A549 (cell line): ENCODE data around the gene KIF4A. TPM values are rescaled to one million over a fixed set of nuclear protein-coding genes. Genes with fewer than 3 reads are reported as not detected.
A peak's percentile ranks its signal among the peaks of the same experiment; 100 is the strongest.

Experiments
- ATAC-seq, 2 experiments: fragments of 200-7000 bp in 1 of 2; fragments of >200 bp in 1 of 2; cut with Nextera tagmentation in 1 of 2; cut with Tn5 transposase in 1 of 2; 3 replicates each; pipeline versions ENCODE4 v1.8.0 to v1.9.1; 2018 to 2020; ENCODE audit warnings: mild to moderate bottlenecking in 1 of 2, moderate library complexity in 1 of 2
- CTCF ChIA-PET: fragments of 300-600 bp; sonication (Branson Sonifier 250); formaldehyde crosslinking; extraction: SDS; loops from one replicate; lab custom pipeline; 2021; ENCODE audit warnings: antibody characterized with exemption, inconsistent platforms; lab: Yijun Ruan, JAX
- POLR2A ChIA-PET: fragments of 350-600 bp; formaldehyde crosslinking; extraction: SDS; loops from one replicate; lab custom pipeline; 2021; ENCODE audit warnings: antibody characterized with exemption, inconsistent platforms; lab: Yijun Ruan, JAX
- DNase-seq, 2 experiments: peaks; one replicate each; pipeline versions ENCODE4 v3.0.0 to v3.0.0-alpha.2; 2011 to 2016; ENCODE audit warnings: low read depth in 1 of 2, low spot score in 1 of 2
- FAIRE-seq: peaks from 2 replicates; lab custom pipeline; 2011; peaks lifted over from hg19 to GRCh38; lab: Jason Lieb, UNC
- H3K27ac ChIP-seq, 2 experiments: fragments of >200 bp; sonication (Bioruptor Twin); formaldehyde crosslinking; 3 replicates each; pipeline ENCODE4 v1.5.1; 2016 to 2017
- H3K4me1 ChIP-seq: fragments of >200 bp; sonication (Bioruptor Twin); formaldehyde crosslinking; 3 replicates; pipeline ENCODE4 v1.6.1; 2016
- H3K4me2 ChIP-seq: fragments of >200 bp; sonication (Bioruptor Twin); formaldehyde crosslinking; 3 replicates; pipeline ENCODE4 v1.6.1; 2016
- H3K4me3 ChIP-seq: fragments of >200 bp; sonication (Bioruptor Twin); formaldehyde crosslinking; 3 replicates; pipeline ENCODE4 v1.5.1; 2016
- H3K9me3 ChIP-seq: fragments of >200 bp; sonication (Bioruptor Twin); formaldehyde crosslinking; 3 replicates; pipeline ENCODE4 v1.6.1; 2016
- CBX2 ChIP-seq: fragments of 200-600 bp; sonication (generic); IDR thresholded peaks from 2 replicates; pipeline ENCODE4 v1.6.1; 2016; ENCODE audit warnings: low read depth, mild to moderate bottlenecking, borderline replicate concordance
- CBX8 ChIP-seq: fragments of 200-600 bp; sonication (generic); IDR thresholded peaks from 2 replicates; pipeline ENCODE4 v1.6.1; 2016
- CEBPB ChIP-seq, 2 experiments: fragments of >200 bp in 1 of 2; sonication (Bioruptor Twin) in 1 of 2; formaldehyde crosslinking in 1 of 2; IDR thresholded peaks; 2 replicates each; pipeline ENCODE4 v1.6.1; 2012 to 2016
- CHD2 ChIP-seq: fragments of 150-350 bp; IDR thresholded peaks from 2 replicates; pipeline ENCODE4 v1.6.1; 2014; ENCODE audit warnings: low read length; ENCODE audit not compliant: partially characterized antibody
- EHMT2 ChIP-seq: fragments of 200-600 bp; sonication (generic); IDR thresholded peaks from 2 replicates; pipeline ENCODE4 v1.6.1; 2016; ENCODE audit warnings: antibody characterized with exemption, low read depth, mild to moderate bottlenecking, moderate library complexity
- EP300 ChIP-seq, 2 experiments: fragments of >200 bp; sonication (Bioruptor Twin); formaldehyde crosslinking; IDR thresholded peaks; 2 replicates in 1 of 2; 3 replicates in 1 of 2; pipeline ENCODE4 v1.6.1; 2016 to 2017
- FOSL2 ChIP-seq, 2 experiments: fragments of 450-650 bp in 1 of 2; fragments of >200 bp in 1 of 2; sonication (Bioruptor Twin) in 1 of 2; formaldehyde crosslinking; IDR thresholded peaks; 2 replicates each; pipeline versions ENCODE4 v1.5.0 to v1.6.1; 2016 to 2020; ENCODE audit warnings: mild to moderate bottlenecking in 1 of 2, moderate library complexity in 1 of 2
- FOXS1 ChIP-seq: fragments of 250-450 bp; sonication (Bioruptor Pico); IDR thresholded peaks from 2 replicates; pipeline ENCODE4 v1.5.0; 2020; ENCODE audit warnings: mild to moderate bottlenecking, moderate library complexity
- GATA3 ChIP-seq: IDR thresholded peaks from 2 replicates; pipeline ENCODE4 v1.6.1; 2012; ENCODE audit warnings: borderline replicate concordance
- HDAC2 ChIP-seq: fragments of 200-600 bp; sonication (generic); IDR thresholded peaks from 2 replicates; pipeline ENCODE4 v1.6.1; 2016
- HEYL ChIP-seq: fragments of 250-450 bp; sonication (Bioruptor Pico); IDR thresholded peaks from 2 replicates; pipeline ENCODE4 v1.8.0; 2021; ENCODE audit warnings: mild to moderate bottlenecking, moderate library complexity
- JUNB ChIP-seq: fragments of >200 bp; sonication (Bioruptor Twin); formaldehyde crosslinking; IDR thresholded peaks from 2 replicates; pipeline ENCODE4 v1.6.1; 2016
- KDM5A ChIP-seq: fragments of 200-600 bp; sonication (generic); IDR thresholded peaks from 2 replicates; pipeline ENCODE4 v1.6.1; 2016; ENCODE audit warnings: antibody characterized with exemption, mild to moderate bottlenecking
- MAFK ChIP-seq: fragments of 450-650 bp; IDR thresholded peaks from 2 replicates; pipeline ENCODE4 v1.6.1; 2014; ENCODE audit not compliant: partially characterized antibody
- MAZ ChIP-seq: fragments of 150-350 bp; IDR thresholded peaks from 2 replicates; pipeline ENCODE4 v1.6.1; 2014; ENCODE audit warnings: antibody characterized with exemption, low read depth, low read length, borderline replicate concordance
- MYC ChIP-seq: IDR thresholded peaks from 2 replicates; pipeline ENCODE4 v1.6.1; 2012; ENCODE audit warnings: mild to moderate bottlenecking, inconsistent platforms, low read length, improper control_type of control experiment, borderline replicate concordance
- NFE2L2 ChIP-seq: fragments of 150-350 bp; conservative IDR thresholded peaks from 2 replicates; pipeline ENCODE4 v1.6.1; 2014; ENCODE audit warnings: low read length
- NR3C1 ChIP-seq: fragments of >200 bp; sonication (Bioruptor Twin); formaldehyde crosslinking; IDR thresholded peaks from 3 replicates; pipeline ENCODE4 v1.6.1; 2017
- PHF8 ChIP-seq: fragments of 200-600 bp; sonication (generic); IDR thresholded peaks from 2 replicates; pipeline ENCODE4 v1.6.1; 2016; ENCODE audit warnings: low read depth, mild to moderate bottlenecking, antibody characterized with exemption, moderate library complexity, borderline replicate concordance
- POLR2A ChIP-seq: IDR thresholded peaks from 2 replicates; pipeline ENCODE4 v1.6.1; 2012; ENCODE audit warnings: mild to moderate bottlenecking, low read length
- POLR2AphosphoS2 ChIP-seq: conservative IDR thresholded peaks from 2 replicates; pipeline ENCODE4 v1.6.1; 2012; ENCODE audit warnings: low read length, improper control_type of control experiment, inconsistent platforms
- RARB ChIP-seq: fragments of 250-450 bp; sonication (Bioruptor Pico); IDR thresholded peaks from 2 replicates; pipeline ENCODE4 v1.8.0; 2021; ENCODE audit warnings: mild to moderate bottlenecking, moderate library complexity
- RFX5 ChIP-seq: fragments of 450-650 bp; IDR thresholded peaks from 2 replicates; pipeline ENCODE4 v1.7.1; 2014; ENCODE audit warnings: antibody characterized with exemption, mild to moderate bottlenecking, moderate library complexity
- RNF2 ChIP-seq: fragments of 200-600 bp; sonication (generic); IDR thresholded peaks from 2 replicates; pipeline ENCODE4 v1.6.1; 2016; ENCODE audit warnings: low read depth, mild to moderate bottlenecking, antibody characterized with exemption, moderate library complexity, borderline replicate concordance
- SREBF2 ChIP-seq: fragments of 450-650 bp; IDR thresholded peaks from 2 replicates; pipeline ENCODE4 v1.6.1; 2014; ENCODE audit warnings: mild to moderate bottlenecking, moderate library complexity
- ZFP36 ChIP-seq: fragments of 450-650 bp; IDR thresholded peaks from 2 replicates; pipeline ENCODE4 v1.6.1; 2014; ENCODE audit warnings: borderline replicate concordance; ENCODE audit not compliant: partially characterized antibody
- WGBS: methylation state at CpG from one replicate; pipeline ENCODE4 v1.1.6; 2017; ENCODE audit errors: missing lambda C conversion rate; 5-methylcytosine and 5-hydroxymethylcytosine counted together
- polyA plus RNA-seq, 4 experiments: library from polyadenylated mRNA; depleted of rRNA in 3 of 4; stranded (reverse); fragments of >200 nt; fragmentation: RNase III in 1 of 4; extraction: RNeasy Plus Mini Kit Qiagen cat#74134 plus additional on column Dnase treatment in 1 of 4; gene quantifications; 2 replicates in 3 of 4; 3 replicates in 1 of 4; pipeline ENCODE4 v1.2.3, GENCODE V29; 2011 to 2017
- TF ChIP-seq, protein P1 (sequence below): fragments of 150-350 bp; IDR thresholded peaks from 2 replicates; pipeline ENCODE4 v1.6.1; 2014; ENCODE audit warnings: low read depth, mild to moderate bottlenecking, low read length
- TF ChIP-seq, protein P2 (sequence below): fragments of >200 bp; sonication (Bioruptor Twin); formaldehyde crosslinking; IDR thresholded peaks from 3 replicates; pipeline ENCODE4 v1.5.1; 2016
- TF ChIP-seq, protein P3 (sequence below): fragments of >200 bp; sonication (Bioruptor Twin); formaldehyde crosslinking; IDR thresholded peaks from 2 replicates; pipeline ENCODE4 v1.6.1; 2016
- TF ChIP-seq, protein P4 (sequence below): fragments of 250-450 bp; sonication (Bioruptor Pico); IDR thresholded peaks from 2 replicates; pipeline ENCODE4 v1.5.0; 2021; ENCODE audit warnings: mild to moderate bottlenecking, moderate library complexity, borderline replicate concordance

The KIF4A gene
- polyA plus RNA-seq, 2 of the 4 experiments (the other 2 are of a cell fraction): 27.9 to 46.6 TPM

DNA sequence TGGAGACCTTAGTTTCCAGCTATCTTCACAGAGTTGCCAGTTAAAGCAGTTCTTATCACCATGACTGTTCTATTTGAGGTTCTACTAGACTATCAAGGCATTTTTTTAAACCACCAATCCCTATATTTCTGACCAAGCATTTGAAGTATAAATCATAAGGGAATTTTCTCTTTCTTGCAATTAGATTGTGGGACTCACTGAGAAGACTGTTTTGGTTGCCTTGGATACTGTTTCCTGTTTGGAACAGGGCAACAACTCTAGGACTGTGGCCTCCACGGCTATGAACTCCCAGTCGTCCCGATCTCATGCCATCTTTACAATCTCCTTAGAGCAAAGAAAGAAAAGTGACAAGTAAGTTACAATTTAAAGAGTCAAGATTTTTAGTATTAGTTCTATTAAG, 11.8 kb downstream of the KIF4A start:
- no peak for TF ChIP-seq POLR2A
- TF ChIP-seq, all 56 proteins: peak for 0
- no peak for ATAC-seq
- Histone ChIP-seq H3K4me2 (no peak overlapping the region), H3K4me3 (no peak overlapping the region), H3K27ac (no peak overlapping the region), H3K9me3 (no peaks in the 10 kb centered on the region), H3K4me1 (no peaks in the 10 kb centered on the region)
- FAIRE-seq: no peak
- WGBS: 81% methylated on average over 3 of the region's 3 CpGs
- CTCF ChIA-PET: interaction anchor here (0.5 to 1.6 kb wide), 2 partner anchors 168 to 169 kb away, joined by 3 to 4 read pairs; partner anchors contain the start of gene IGBP1
- POLR2A ChIA-PET: no interaction called here
- DNase-seq: no peak

DNA sequence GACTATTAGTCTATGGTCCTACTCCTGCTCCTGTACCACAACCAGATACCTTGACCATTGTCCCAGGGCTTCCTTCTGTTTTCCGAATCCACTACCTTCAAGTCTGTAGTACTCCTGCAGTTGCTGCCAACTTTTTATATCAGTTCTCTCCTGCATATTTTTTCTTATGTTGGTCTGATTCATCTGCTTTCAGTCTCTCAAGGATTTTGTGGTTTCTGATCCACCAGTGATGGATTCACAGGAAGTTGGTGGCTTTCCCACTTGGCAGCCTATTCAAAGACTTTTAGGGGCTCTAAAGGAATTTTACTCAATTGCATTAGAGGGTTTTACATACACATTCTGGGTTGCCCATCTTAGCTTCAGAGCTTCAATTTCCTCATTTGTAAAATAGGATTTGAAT, 23.6 kb downstream of the KIF4A start:
- Histone ChIP-seq H3K9me3 (no peaks in the 10 kb centered on the region), H3K27ac (no peak overlapping the region), H3K4me3 (no peak overlapping the region), H3K4me2 (no peak overlapping the region), H3K4me1 (no peaks in the 10 kb centered on the region)
- no peak for TF ChIP-seq CBX2
- no peak for TF ChIP-seq FOXS1 (CRISPR knock-in tag)
- TF ChIP-seq, protein P1, sequence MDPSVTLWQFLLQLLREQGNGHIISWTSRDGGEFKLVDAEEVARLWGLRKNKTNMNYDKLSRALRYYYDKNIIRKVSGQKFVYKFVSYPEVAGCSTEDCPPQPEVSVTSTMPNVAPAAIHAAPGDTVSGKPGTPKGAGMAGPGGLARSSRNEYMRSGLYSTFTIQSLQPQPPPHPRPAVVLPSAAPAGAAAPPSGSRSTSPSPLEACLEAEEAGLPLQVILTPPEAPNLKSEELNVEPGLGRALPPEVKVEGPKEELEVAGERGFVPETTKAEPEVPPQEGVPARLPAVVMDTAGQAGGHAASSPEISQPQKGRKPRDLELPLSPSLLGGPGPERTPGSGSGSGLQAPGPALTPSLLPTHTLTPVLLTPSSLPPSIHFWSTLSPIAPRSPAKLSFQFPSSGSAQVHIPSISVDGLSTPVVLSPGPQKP: no peak
- no peak for TF ChIP-seq EHMT2
- TF ChIP-seq RNF2: no peak
- TF ChIP-seq SREBF2: no peak
- no peak for TF ChIP-seq POLR2A
- TF ChIP-seq, protein P2, sequence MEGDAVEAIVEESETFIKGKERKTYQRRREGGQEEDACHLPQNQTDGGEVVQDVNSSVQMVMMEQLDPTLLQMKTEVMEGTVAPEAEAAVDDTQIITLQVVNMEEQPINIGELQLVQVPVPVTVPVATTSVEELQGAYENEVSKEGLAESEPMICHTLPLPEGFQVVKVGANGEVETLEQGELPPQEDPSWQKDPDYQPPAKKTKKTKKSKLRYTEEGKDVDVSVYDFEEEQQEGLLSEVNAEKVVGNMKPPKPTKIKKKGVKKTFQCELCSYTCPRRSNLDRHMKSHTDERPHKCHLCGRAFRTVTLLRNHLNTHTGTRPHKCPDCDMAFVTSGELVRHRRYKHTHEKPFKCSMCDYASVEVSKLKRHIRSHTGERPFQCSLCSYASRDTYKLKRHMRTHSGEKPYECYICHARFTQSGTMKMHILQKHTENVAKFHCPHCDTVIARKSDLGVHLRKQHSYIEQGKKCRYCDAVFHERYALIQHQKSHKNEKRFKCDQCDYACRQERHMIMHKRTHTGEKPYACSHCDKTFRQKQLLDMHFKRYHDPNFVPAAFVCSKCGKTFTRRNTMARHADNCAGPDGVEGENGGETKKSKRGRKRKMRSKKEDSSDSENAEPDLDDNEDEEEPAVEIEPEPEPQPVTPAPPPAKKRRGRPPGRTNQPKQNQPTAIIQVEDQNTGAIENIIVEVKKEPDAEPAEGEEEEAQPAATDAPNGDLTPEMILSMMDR: no peak
- no peak for TF ChIP-seq CBX8
- TF ChIP-seq, protein P3, sequence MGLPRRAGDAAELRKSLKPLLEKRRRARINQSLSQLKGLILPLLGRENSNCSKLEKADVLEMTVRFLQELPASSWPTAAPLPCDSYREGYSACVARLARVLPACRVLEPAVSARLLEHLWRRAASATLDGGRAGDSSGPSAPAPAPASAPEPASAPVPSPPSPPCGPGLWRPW: no peak
- no peak for TF ChIP-seq RARB (CRISPR knock-in tag)
- TF ChIP-seq MAZ: no peak
- no peak for TF ChIP-seq HDAC2
- TF ChIP-seq JUNB: no peak
- TF ChIP-seq, protein P4, sequence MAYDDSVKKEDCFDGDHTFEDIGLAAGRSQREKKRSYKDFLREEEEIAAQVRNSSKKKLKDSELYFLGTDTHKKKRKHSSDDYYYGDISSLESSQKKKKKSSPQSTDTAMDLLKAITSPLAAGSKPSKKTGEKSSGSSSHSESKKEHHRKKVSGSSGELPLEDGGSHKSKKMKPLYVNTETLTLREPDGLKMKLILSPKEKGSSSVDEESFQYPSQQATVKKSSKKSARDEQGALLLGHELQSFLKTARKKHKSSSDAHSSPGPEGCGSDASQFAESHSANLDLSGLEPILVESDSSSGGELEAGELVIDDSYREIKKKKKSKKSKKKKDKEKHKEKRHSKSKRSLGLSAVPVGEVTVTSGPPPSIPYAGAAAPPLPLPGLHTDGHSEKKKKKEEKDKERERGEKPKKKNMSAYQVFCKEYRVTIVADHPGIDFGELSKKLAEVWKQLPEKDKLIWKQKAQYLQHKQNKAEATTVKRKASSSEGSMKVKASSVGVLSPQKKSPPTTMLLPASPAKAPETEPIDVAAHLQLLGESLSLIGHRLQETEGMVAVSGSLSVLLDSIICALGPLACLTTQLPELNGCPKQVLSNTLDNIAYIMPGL: no peak
- no peak for TF ChIP-seq CEBPB (IDR thresholded peaks at IDR 0.05)
- TF ChIP-seq GATA3: no peak
- TF ChIP-seq KDM5A: no peak
- no peak for TF ChIP-seq FOSL2 (IDR thresholded peaks at IDR 0.05)
- TF ChIP-seq FOSL2 (CRISPR knock-in tag; IDR thresholded peaks at IDR 0.05): no peak
- TF ChIP-seq PHF8: no peak
- FAIRE-seq: no peak
- WGBS: 100% methylated on average over 1 of the region's 1 CpG
- no peak for DNase-seq
- ATAC-seq: no peak
- POLR2A ChIA-PET: no interaction called here
- CTCF ChIA-PET: no interaction called here

DNA sequence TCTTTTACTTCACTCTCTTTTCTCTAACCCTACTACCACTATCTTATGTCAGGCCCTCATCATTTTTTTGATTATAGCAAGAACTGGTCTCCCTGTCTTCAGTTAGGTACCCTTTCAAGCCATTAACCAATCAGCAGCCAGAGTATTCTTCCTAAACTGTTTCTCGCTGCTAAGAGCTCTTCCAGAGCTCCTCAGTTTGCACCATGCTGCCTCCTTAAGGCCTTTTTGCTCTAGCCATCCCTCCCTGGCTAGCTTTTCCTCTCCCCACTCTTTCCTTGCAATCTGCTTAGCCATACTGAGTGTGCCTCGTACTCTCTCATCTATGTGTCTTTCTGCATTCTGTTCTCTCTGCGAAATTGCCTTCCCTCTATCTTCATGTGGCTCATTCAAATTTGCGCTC, 32.9 kb downstream of the KIF4A start:
- ChIA-PET POLR2A (no interaction called here), CTCF (no interaction called here)
- FAIRE-seq (no peak), DNase-seq (peak in 1 of 2 experiments; percentile 1), ATAC-seq (no peak)
- no peak overlapping the region for H3K27ac ChIP-seq
- H3K9me3 ChIP-seq: no peaks in the 10 kb centered on the region
- no peak overlapping the region for H3K4me3 ChIP-seq
- no peak overlapping the region for H3K4me2 ChIP-seq
- WGBS: 95% methylated on average over 4 of the region's 4 CpGs
- no peaks in the 10 kb centered on the region for H3K4me1 ChIP-seq
- TF ChIP-seq POLR2AphosphoS2: no peak
- no peak for TF ChIP-seq RFX5
- no peak for TF ChIP-seq MAFK
- no peak for TF ChIP-seq CHD2
- no peak for TF ChIP-seq HEYL (CRISPR knock-in tag)
- TF ChIP-seq MYC: no peak
- no peak for TF ChIP-seq ZFP36
- no peak for TF ChIP-seq EP300 (IDR thresholded peaks at IDR 0.05)
- TF ChIP-seq, protein P3: no peak
- no peak for TF ChIP-seq CBX2
- TF ChIP-seq NR3C1: no peak
- TF ChIP-seq EHMT2: no peak
- TF ChIP-seq NFE2L2: no peak
